GM18520 (cell line): Measurements from ENCODE around the gene TWIST2.

Source experiments
- ATAC-seq: cut with Tn5 transposase; IDR thresholded peaks from one replicate; pipeline ENCODE4 v1.9.1; 2021; ENCODE audit not compliant: unreplicated experiment

Gene TWIST2

DNA sequence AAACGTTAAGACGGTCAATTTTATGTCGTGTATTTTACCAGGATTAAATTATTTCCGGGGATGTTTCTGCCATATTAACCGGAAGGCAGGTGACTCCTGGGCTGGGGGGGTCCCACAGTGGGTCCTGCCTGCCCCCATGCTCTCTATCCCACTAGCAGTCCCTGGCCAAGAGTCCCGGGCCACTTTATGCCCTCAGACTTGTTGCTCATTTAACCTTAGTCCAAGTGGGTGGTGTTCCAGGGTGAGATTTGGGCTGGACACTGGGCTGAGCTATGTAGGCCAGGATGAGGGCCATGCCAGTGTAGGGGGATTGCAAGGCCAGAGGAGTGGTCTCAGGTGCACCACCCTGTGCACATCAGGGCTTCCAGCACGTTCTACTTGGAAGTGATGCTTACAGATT is 24.1 kb downstream of the TWIST2 start:
- no peak for ATAC-seq

DNA sequence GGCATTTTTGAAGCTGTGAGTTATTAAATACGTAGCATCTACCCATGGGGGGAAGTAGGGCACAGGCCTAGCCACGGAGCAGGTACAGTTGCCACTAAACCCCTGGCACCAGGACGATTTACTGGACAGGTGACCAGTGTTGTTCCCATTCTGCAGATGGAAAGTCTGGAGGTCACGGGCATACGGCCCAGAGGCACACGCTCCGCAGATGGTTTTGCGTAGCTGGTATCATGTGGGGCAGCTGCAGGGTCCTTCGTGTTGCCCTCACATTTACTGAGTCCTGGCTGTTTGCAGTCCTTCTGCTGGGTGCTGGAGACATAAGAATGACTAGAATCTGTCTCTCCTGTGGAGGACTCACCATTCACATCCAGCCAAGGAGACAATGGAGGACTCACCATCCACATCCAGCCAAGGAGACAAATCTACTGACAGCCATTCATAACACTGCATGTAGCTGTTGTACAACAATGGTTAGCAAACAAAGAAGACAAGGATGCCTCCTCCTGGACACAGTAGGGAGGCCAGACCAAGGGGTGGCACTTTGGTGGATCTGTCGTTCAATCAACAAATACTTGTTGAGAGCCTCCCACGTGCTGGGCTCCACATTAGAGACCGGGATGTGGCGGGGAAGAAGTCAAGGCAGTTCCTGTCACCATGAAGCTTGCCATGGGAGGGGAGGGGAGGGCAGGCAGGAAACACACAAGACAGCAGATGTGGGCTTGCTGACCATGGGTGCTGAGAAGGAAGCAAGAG is 24.9 kb downstream of the TWIST2 start:
- ATAC-seq = no peak

DNA sequence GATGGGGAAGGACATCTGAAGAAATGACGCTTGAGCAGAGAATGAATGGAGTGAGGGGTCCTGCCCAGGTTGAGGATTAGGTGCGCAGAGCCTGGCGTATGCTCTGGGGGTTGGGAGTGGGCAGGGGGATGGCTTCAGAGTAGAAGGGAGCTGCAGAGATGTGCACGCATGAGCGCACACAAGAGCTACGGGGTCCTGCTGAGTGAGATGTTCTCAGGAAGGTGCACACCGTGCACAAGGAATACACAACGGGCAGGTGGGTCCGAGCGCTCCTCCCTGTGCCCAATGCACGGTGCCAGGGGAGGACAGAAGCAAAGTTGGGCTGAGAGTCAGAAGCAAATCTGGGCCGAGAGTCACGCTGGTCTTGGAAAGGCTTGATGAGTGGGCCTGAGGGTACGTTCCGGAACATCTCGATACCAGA is 25.5 kb downstream of the TWIST2 start:
- ATAC-seq = no peak

DNA sequence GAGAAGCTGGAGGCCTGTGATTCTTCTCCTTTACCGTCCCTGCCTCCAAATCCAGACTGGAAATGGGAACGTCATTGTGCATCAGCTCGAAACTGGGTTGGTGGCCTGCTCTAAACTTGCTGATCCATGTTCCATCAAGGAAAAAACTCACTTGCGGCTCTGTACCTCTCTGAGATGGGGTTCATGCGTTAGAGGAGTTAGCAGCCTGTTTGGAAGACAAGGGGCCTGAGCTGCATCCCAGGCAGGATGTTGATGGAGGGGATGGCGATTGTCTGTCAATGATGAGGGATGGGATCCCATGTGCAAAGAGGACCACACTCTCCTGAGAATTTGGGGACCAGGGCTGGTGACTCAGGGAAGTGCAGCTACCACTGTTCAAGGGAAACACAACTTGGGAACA is 26.0 kb downstream of the TWIST2 start:
- ATAC-seq = no peak

DNA sequence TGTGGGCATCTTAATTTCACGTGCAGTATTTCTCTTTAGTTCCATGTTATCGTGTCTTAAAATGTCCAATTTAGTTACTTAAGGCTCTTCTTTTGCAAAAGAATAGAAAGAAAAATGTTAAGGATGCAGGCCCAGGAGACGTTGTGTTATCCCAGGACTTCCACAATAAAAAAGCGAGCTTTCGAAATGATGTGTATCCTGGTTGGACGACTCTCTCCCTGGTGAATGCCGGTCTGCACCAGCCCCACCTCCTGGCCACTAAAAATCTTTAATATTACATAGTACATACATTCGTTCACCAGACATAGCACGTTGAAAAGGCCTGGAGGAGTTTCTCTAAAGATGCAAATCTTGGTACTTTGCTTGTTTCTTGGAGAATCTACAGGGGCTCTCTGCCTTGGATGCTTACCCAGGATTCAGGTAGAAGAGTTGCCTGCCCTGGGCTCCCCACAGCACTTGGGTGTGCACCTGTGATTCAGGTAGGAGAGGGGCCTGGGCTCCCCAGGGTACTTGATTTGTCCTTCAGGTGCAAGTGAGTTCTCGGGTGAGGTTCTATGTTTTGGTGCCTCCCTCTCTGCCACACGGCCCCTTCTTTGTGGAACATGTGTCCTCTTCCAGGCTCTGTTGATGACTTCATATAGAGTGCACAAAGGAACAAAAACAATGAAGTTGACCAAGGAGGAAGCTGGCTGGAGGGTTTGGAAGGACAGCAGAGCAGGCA is 26.6 kb downstream of the TWIST2 start:
- no peak for ATAC-seq

DNA sequence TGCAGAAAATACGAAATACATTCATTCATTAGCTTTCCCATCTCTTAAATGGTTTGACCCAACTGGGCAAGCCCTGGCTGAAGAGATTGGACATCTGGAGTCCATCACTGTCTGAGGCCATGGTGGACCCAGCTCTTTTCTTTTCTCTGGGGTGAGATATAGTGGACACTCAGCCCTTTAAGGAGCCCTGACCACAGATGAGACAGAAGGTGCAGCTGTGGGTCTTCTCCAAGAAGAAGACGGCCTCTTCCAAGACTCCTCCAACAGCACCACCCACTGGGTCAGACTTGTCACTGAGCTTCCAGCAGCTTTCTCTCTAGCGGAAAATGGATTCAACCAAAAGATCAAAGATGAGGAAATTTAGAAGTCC is 27.2 kb downstream of the TWIST2 start:
- no peak for ATAC-seq

DNA sequence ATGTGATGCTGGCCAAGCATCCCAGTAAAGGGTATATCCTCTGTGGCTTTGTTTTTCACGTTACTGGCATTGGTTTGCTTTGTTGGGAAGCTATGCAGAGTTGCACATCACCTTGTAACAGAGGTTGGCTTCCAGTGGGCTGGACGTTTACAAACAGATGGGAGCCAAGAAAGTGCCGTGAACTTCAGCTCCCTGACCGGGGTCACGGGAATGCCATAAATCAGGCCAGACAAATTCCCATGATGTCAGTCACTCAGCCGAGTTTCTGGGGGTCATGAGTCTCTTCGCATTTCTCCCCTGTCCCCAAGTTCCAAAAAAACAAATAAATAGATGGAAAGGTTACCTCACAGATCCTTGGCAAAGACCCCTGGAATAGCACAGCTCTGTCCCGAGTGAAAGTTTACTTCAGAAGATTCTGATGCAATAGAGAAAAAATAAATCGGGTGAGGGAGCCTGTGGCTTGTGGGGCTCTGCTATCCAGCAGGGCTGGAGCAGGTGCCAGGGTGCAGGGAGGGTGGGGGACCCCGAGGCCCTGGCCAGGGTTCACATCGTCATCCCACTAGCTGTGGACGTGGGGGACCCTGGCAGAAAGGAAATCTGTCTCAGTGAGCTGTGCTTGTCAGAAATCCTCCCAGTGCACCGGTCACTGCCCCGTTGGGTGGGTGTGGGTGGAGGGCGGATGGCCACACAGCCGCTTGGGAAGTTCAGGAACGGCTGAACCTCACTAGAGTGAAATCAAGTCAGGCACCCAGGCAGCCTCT is 27.8 kb downstream of the TWIST2 start:
- ATAC-seq = no peak

DNA sequence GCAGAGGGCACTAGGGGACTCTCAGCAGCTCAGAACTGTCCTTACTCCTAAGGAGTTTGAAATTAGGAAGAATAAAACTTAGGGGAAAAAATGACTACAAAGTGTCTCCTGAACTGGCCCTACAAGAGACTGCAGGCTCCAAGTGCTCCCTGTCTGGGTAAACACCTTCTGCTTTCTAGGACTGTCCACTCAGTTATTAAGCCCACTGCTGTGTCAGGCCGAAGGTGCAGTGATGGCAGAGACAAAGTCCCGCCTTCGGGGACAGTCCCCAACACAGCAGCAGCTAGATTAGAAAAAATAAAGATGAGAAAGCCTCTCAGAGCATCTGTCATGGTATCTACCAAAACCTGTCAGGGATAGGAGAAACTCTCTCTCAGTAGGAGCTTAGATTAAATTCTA is 28.3 kb downstream of the TWIST2 start:
- no peak for ATAC-seq

DNA sequence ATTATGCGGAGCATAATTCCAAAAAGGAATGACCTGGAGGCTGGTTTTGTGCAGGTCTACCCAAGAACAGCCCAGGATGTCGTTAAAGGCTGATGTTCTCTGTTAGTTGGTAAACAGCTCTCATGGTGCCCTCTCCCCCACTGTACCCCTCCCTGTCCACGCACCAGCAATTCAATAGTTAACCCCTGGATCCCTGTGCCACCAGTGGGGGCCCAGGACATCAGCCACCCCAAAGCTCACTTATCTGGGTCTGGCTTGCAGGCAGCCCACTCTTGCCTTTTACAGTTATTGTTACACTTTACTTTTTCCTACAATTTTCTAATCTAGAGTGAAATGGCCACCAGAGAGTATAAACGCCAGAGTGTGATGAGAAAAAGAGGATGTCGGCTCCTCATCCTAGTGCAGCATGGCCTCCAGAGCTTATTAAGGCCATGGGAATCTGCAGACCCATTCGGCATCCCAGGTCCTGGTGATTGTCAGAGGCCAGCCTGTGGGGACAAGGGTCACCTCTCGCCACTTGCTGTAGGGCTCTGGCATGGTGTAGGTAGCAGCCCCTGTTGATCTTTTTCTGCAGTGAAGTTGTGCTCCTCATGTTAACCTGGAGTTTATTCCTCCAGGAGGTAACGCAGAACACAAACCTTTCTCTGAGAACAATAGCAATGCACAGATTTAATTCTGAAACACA is 30.3 kb downstream of the TWIST2 start:
- ATAC-seq = no peak

DNA sequence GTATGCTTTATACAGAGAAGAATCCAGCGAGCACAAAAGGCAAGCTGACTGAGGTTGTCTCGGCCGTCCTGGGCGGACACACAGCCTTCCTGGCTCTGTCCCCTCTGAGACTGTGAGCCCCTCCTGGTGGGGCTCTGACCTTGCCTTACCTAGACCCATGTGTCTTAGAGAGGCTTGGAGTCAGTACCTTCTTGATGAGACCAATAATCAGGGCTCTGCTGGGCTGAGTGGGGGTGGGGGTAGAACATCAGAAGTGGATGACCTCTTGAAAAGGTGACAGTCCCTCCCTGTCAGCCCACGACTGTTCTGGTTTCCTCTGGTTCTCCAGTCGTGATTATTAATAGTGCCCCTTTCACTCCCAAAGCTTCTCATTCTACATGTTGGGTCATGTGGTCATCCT is 31.2 kb downstream of the TWIST2 start:
- no peak for ATAC-seq

DNA sequence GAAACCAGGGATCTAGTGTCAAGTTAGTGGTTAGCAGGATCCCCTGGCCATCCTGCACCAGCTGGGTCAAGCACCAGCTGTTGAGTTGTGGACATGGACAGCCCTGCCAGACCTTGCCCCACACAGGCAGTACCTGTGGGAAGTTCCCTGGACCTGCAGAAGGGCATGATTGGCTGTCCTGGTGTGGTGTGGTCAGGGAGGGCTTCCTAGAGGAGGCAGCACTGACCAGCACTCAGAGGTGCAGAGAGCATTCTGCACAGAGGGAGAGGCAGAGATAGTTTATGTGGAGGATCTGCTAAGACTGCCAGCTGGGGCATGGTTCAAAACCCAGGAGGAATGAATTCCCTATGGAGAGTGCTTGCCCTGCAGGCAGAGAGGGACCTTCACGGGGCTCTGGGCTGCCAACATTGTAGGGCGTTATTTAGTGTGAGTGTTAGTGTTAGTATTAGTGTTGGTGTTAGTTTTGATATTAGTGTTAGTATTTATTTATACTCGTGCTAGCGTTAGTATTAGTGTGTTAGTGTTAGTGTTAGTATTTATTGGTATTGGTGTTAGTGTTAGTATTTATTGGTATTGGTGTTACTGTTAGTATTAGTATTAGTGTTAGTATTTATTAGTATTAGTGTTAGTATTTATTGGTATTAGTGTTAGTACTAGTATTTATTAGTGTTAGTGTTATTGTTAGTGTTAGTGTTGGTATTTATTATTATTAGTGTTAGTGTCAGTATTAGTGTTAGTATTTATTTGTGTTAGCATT is 31.9 kb downstream of the TWIST2 start:
- ATAC-seq = no peak

DNA sequence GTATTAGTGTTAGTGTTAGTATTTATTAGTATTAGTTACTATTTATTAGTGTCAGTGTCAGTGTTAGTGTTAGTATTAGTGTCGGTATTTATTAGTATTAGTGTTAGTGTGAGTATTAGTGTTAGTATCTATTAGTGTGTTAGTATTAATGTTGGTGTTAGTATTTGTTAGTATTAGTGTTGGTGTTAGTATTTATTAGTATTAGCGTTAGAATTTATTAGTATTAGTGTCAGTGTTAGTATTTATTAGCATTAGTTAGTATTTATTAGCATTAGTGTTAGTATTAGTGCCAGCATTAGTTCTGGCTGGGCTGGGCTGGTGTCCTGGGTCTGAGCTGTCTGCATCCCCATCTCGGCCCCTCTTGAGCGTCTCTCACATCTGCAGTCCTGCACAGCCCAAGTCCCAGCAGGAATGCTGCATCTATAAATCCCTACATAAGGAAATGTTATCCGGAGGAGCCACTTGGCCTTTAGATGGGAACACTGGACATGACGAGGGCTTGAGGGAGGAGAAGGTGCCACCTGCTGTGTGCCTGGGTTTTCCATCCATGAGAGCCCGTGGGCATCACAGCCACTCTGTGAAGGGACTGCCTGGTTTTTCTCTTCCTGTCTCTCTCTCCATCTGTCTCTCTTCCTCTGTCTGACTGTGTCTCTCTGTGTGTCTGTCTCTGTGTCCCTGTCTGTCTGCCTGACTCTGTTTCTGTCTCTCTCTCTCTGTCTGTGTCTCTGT is 33.6 kb downstream of the TWIST2 start:
- no peak for ATAC-seq

DNA sequence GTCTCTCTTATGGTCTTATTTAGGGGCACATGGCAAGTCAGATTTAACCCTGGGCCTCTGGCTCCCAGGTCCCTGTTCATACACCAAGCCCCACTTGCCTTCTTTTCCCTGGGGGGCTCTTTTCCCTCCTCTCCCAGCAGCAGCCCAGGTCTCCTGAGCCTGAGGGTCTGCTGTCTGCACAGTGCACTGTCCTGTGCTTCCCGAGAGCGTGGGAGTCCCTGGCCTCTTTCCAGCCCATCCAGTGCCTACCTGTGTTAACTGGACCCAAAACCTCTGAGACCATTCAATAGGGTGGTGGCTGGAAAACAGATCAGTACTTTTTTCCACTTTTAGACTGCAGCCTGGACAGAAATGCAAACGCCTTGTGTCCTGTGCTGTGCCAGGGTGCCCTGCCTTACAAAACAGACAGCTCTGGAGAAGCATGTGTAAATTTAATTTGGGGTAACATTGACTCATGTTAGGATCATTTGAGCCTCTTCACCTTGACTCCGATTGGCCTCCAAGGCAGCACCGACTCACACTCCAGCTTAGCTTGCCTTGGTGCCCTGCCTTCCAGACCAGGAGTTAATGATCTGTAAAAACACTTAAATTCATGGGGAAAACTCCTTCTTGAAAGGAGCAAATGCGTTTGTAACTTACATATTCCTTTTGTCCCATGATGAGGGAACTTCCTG is 34.3 kb downstream of the TWIST2 start:
- ATAC-seq = no peak

DNA sequence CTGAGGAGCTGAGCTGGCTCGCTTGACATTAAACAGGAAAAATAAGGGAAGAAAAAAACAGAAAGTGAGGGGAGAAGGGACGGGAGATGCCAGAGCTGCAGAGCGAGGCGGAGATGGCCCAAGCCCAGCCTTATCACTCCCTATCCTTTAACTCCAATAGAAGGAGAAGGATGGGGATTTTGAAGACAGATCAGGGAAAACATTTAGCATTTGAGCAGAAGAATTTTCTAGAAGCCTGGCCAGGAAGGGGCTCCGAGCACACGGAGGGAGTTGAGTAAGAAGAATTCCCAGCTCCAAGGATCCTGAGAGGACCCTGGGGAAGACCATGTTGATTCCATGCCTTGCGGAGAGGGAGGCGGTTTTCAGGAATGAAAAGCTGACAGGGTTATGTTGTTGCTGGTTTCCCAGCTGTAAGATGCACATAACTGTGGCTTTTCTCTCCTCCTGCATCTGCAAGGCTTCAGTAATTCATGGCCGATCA is 35.6 kb downstream of the TWIST2 start:
- no peak for ATAC-seq

DNA sequence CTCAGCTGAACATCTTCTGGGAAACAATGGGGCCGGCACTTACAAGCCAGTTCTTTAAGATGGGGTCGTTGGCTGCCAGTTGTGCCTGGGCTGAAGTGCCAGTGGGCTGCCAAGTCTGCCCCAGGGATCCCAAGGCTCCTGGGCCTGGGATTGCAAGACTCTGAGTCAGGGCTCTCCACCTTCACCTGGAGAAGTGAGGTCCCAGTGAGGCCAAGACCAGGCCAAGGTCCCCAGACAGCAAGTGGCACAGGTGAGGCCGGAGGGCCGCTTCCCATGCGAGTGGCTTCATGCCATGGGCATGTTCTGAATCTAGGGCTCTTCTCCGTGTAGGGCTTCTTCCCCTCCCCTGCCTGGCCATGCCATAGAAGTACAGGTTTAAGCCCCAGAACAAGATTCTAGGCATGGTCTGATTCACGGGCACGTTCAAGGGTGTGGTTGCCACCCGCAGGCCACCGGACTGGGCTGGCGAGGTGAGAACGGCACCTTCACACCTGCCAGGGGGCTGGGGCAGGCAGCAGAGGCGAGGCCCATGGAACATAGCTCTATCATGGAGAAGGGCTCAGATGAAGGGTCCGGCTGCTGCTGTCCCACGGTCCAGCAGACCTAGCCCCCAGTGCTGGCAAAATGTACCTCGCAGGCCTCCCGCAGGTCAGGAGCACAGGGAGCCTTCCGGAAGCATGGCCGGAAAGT is 36.4 kb downstream of the TWIST2 start:
- ATAC-seq = no peak

DNA sequence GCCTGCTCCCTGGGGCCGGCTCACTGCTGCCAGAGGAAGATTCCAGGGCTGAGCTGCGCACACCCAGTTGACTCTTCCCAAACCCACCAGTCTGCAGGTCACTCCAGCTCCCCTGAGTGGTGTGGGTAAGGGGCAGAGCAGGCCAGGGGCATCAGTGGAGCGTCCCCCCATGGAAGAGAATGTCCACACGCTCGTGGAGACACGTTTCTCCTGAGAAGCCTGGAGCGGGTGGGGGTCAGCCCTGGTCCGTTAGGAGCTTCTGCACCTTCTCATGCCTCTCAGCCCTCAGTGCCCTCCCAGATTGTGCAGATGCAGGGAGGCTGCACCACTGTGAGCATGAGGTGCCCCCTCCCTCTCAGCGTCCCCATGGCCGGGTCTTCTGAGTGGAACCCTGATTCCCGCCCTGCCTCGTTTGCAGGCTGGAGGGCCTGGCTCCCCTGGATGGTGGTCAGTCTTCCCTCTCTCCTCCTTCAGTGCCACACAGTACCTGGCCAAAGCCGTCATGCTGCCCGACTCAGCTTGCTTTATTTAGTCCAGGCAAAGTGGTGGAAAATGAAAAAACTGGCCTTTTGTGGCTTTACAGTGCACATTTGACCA is 37.0 kb downstream of the TWIST2 start:
- ATAC-seq = no peak

DNA sequence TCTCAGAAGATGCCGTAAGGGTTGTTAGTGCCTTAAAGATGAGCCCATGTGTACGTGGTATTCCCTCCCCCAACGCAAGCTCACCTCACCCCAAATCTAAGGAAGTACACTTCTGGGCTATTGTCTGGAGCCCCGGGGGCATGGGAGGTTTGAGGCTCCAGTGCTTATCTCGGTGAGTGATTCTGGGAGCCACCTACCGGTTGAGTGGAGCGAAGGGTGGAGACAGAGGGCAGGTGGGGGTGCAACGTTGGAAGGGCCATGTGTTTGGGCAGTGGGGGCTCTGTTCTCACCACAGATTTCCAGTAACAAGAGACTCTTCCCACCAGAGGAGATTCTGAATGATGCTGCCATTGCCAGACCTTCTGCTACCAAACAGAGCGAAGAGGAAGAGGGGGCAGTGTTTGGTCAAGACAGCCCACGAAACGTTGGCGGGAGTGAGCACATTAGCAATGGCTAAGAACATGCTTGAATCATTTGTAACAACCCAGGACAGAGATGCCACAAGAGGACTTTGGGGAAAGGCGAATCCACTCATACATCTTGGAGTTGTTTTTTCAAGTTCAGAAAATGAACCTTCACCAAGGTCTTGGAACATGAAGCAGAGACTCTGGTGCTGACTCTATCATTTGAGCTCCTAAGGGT is 38.7 kb downstream of the TWIST2 start:
- ATAC-seq = no peak

DNA sequence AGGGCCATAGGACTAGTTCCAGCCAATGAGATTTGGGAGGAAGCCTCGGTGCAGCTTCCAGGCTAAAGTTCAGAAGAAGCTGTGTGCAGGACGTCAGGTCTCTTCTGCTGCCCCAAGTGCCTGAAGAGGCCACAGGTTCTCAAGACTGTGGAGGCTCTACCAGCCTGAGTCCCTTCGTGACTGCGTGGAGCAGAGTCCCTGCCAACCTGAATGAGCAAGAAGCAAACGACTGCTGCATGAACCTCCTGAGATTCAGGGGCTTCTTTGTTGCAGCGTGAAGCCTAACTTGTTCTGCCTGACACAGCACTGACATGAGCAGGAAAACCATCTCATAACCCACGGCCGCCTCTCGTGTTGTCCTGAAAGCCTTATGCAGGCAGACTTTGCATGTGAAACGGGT is 39.7 kb downstream of the TWIST2 start:
- ATAC-seq = no peak
